H9 (cell line): ENCODE results near the gene OTX1. TPM values are rescaled to one million over a fixed set of nuclear protein-coding genes. Genes with fewer than 3 reads are reported as not detected.

Experiments used
- DNase-seq: peaks from one replicate; pipeline ENCODE4 v3.0.0-alpha.2; 2017
- H2AFZ ChIP-seq: one replicate; pipeline ENCODE4 v1.6.1; 2013; ENCODE audit warnings: mild to moderate bottlenecking, low read length, control low read depth, moderate library complexity
- H2AK5ac ChIP-seq: 2 replicates; pipeline ENCODE4 v1.6.1; 2013; ENCODE audit warnings: low read length, control low read depth, mixed read lengths; ENCODE audit not compliant: insufficient read length
- H2BK120ac ChIP-seq: one replicate; pipeline ENCODE4 v1.6.1; 2013; ENCODE audit warnings: low read depth, mild to moderate bottlenecking, low read length, control low read depth, inconsistent platforms; ENCODE audit not compliant: poor library complexity, severe bottlenecking
- H2BK12ac ChIP-seq: 2 replicates; pipeline ENCODE4 v1.6.1; 2013; ENCODE audit warnings: low read length, control low read depth, mixed read lengths, low read depth; ENCODE audit not compliant: insufficient read length
- H2BK15ac ChIP-seq: 2 replicates; pipeline ENCODE4 v1.6.1; 2013; ENCODE audit warnings: low read depth, low read length, control low read depth
- H2BK20ac ChIP-seq: one replicate; pipeline ENCODE4 v1.6.1; 2013; ENCODE audit warnings: low read depth, mild to moderate bottlenecking, low read length, control low read depth, inconsistent platforms; ENCODE audit not compliant: poor library complexity, severe bottlenecking
- H2BK5ac ChIP-seq: 2 replicates; pipeline ENCODE4 v1.6.1; 2013; ENCODE audit warnings: low read length, control low read depth, mixed read lengths; ENCODE audit not compliant: insufficient read length
- H3K14ac ChIP-seq: 2 replicates; pipeline ENCODE4 v1.6.1; 2013; ENCODE audit warnings: low read length, control low read depth; ENCODE audit not compliant: insufficient read depth
- H3K18ac ChIP-seq: 2 replicates; pipeline ENCODE4 v1.6.1; 2013; ENCODE audit warnings: low read depth, mild to moderate bottlenecking, mixed read lengths, low read length, control low read depth; ENCODE audit not compliant: insufficient read length
- H3K23ac ChIP-seq: 2 replicates; pipeline ENCODE4 v1.6.1; 2013; ENCODE audit warnings: low read length, control low read depth, mixed read lengths, low read depth; ENCODE audit not compliant: insufficient read length
- H3K23me2 ChIP-seq: 2 replicates; pipeline ENCODE4 v1.6.1; 2013; ENCODE audit warnings: low read depth, mild to moderate bottlenecking, mixed read lengths, low read length, control low read depth; ENCODE audit not compliant: insufficient read length, poor library complexity, severe bottlenecking
- H3K27ac ChIP-seq: 2 replicates; pipeline ENCODE4 v1.5.1; 2013; ENCODE audit warnings: low read length, control low read depth, mixed read lengths, low read depth; ENCODE audit not compliant: insufficient read length
- H3K27me3 ChIP-seq: 2 replicates; pipeline ENCODE4 v1.6.1; 2013; ENCODE audit warnings: low read length, control low read depth, inconsistent platforms; ENCODE audit not compliant: insufficient read depth
- H3K4ac ChIP-seq: 2 replicates; pipeline ENCODE4 v1.6.1; 2013; ENCODE audit warnings: low read depth, mild to moderate bottlenecking, control low read depth, inconsistent platforms, low read length, moderate library complexity
- H3K4me1 ChIP-seq: 2 replicates; pipeline ENCODE4 v1.6.1; 2013; ENCODE audit warnings: low read length, control low read depth, inconsistent platforms; ENCODE audit not compliant: insufficient read depth
- H3K4me2 ChIP-seq: 2 replicates; pipeline ENCODE4 v1.6.1; 2013; ENCODE audit warnings: low read length, control low read depth, mixed read lengths; ENCODE audit not compliant: insufficient read length, insufficient read depth
- H3K56ac ChIP-seq: 2 replicates; pipeline ENCODE4 v1.6.1; 2013; ENCODE audit warnings: low read depth, mild to moderate bottlenecking, mixed read lengths, low read length, control low read depth; ENCODE audit not compliant: insufficient read length
- H3K79me1 ChIP-seq: 2 replicates; pipeline ENCODE4 v1.6.1; 2013; ENCODE audit warnings: low read depth, mild to moderate bottlenecking, moderate library complexity, low read length, control low read depth, inconsistent platforms; ENCODE audit not compliant: insufficient read depth, poor library complexity, severe bottlenecking
- H3K79me2 ChIP-seq: 2 replicates; pipeline ENCODE4 v1.6.1; 2013; ENCODE audit warnings: low read length, control low read depth, inconsistent platforms; ENCODE audit not compliant: insufficient read depth
- H3K9ac ChIP-seq: 2 replicates; pipeline ENCODE4 v1.6.1; 2013; ENCODE audit warnings: low read length, control low read depth, mixed read lengths; ENCODE audit not compliant: insufficient read length; ENCODE audit errors: extremely low read depth
- H3K9me3 ChIP-seq: one replicate; pipeline ENCODE4 v1.6.1; 2013; ENCODE audit warnings: low read depth, low read length, inconsistent platforms; ENCODE audit not compliant: control insufficient read depth
- H3T11ph ChIP-seq: one replicate; pipeline ENCODE4 v1.6.1; 2013; ENCODE audit warnings: mild to moderate bottlenecking, low read length, control low read depth, inconsistent platforms
- H4K20me1 ChIP-seq: one replicate; pipeline ENCODE4 v1.6.1; 2013; ENCODE audit not compliant: control insufficient read depth, insufficient read length, insufficient read depth
- H4K5ac ChIP-seq: 2 replicates; pipeline ENCODE4 v1.6.1; 2013; ENCODE audit warnings: low read depth, mild to moderate bottlenecking, mixed read lengths, low read length, control low read depth; ENCODE audit not compliant: insufficient read length
- H4K8ac ChIP-seq: replicated peaks from 2 replicates; pipeline ENCODE4 v1.6.1; 2013; ENCODE audit warnings: low read length, control low read depth, mixed read lengths, low read depth; ENCODE audit not compliant: insufficient read length
- H4K91ac ChIP-seq: 2 replicates; pipeline ENCODE4 v1.6.1; 2013; ENCODE audit warnings: low read depth, mild to moderate bottlenecking, moderate library complexity, mixed read lengths, low read length, control low read depth; ENCODE audit not compliant: insufficient read length
- H3K27ac Mint-ChIP-seq, 3 experiments: 2 replicates in 2 of 3; 3 replicates in 1 of 3; pipeline ENCODE4 v1.8.0; 2020 to 2021; ENCODE audit warnings: mixed read lengths in 3 of 3, mild to moderate bottlenecking in 1 of 3, moderate library complexity in 1 of 3
- H3K27me3 Mint-ChIP-seq: 2 replicates; pipeline ENCODE4 v1.8.0; 2021; ENCODE audit warnings: low read depth, mild to moderate bottlenecking, moderate library complexity, mixed read lengths
- H3K36me3 Mint-ChIP-seq, 3 experiments: 2 replicates in 2 of 3; 3 replicates in 1 of 3; pipeline ENCODE4 v1.8.0; 2020 to 2021; ENCODE audit warnings: low read depth in 3 of 3, mixed read lengths in 3 of 3; ENCODE audit not compliant: insufficient read depth in 1 of 3
- H3K4me1 Mint-ChIP-seq, 2 experiments: 2 replicates each; pipeline ENCODE4 v1.8.0; 2020; ENCODE audit warnings: mixed read lengths in 2 of 2
- H3K4me3 Mint-ChIP-seq, 2 experiments: 2 replicates in 1 of 2; 3 replicates in 1 of 2; pipeline ENCODE4 v1.8.0; 2020 to 2021; ENCODE audit warnings: mild to moderate bottlenecking in 2 of 2, mixed read lengths in 2 of 2, moderate library complexity in 1 of 2
- H3K9me3 Mint-ChIP-seq, 2 experiments: 2 replicates in 1 of 2; 3 replicates in 1 of 2; pipeline ENCODE4 v1.8.0; 2020; ENCODE audit warnings: mild to moderate bottlenecking in 2 of 2, mixed read lengths in 2 of 2, moderate library complexity in 1 of 2
- CTCF ChIP-seq: fragments of 200-600 bp; sonication (generic); conservative IDR thresholded peaks from 3 replicates; pipeline ENCODE4 v1.8.0; 2021; ENCODE audit warnings: antibody characterized with exemption, mild to moderate bottlenecking
- WGBS: extraction: QIAGEN DNeasy Blood & Tissue Kit; methylation state at CpG from one replicate; pipeline ENCODE4 v1.1.7; 2013; ENCODE audit warnings: missing lambda C conversion rate, low lambda C conversion rate, mixed read lengths; ENCODE audit not compliant: insufficient read length; ENCODE audit errors: extremely low coverage; 5-methylcytosine and 5-hydroxymethylcytosine counted together
- total RNA-seq: library from RNA; stranded (reverse); gene quantifications from 2 replicates; pipeline ENCODE4 v1.2.1, GENCODE V29; 2021

OTX1 gene
- total RNA-seq, 1 experiment from 2014 or later: 0.13 TPM

GRCh38 chr2:63058144-63058920 is 7.7 kb downstream of the OTX1 start:
- H3K27ac Mint-ChIP-seq: no peak overlapping the region
- Histone ChIP-seq H3K23me2 (peaks cover 31% of the 10 kb centered on the region), H3K14ac (no peak overlapping the region), H3K27me3 (peaks cover 66% of the 10 kb centered on the region), H2BK120ac (no peak overlapping the region), H3K9me3 (no peaks in the 10 kb centered on the region), H3K79me1 (no peaks in the 10 kb centered on the region), H3K4me1 (peaks cover 10% of the 10 kb centered on the region; the same call in 1 of the 2 replicates), H3K18ac (no peak overlapping the region), H4K91ac (no peak overlapping the region), H3K9ac (no peak overlapping the region), H3K27ac (no peak overlapping the region), H3K79me2 (no peaks in the 10 kb centered on the region), H2BK15ac (no peak overlapping the region), H2AFZ (peak overlapping the region; percentile 42), H4K8ac (no peak overlapping the region), H3K23ac (no peak overlapping the region), H3T11ph (no peak overlapping the region), H4K20me1 (peaks cover 3% of the 10 kb centered on the region), H2AK5ac (no peak overlapping the region), H2BK12ac (no peak overlapping the region), H3K4me2 (peak overlapping the region; percentile 74), H3K56ac (no peak overlapping the region), H4K5ac (no peak overlapping the region), H3K4ac (no peak overlapping the region), H2BK20ac (no peak overlapping the region), H2BK5ac (no peak overlapping the region)
- peaks cover 47 to 55% of the 10 kb centered on the region in 2 experiments for H3K4me1 Mint-ChIP-seq
- no CpG with 5 or more reads among the region's 35 CpGs for WGBS
- H3K36me3 Mint-ChIP-seq: peaks cover 0 to 2% (median 0%) of the 10 kb centered on the region in 3 experiments; a peak in 2 of 7 replicates
- TF ChIP-seq CTCF: no peak
- H3K4me3 Mint-ChIP-seq: peak overlapping the region; percentile 39 to 76
- peaks cover 0 to 9% of the 10 kb centered on the region in 2 experiments; a peak in 1 of 5 replicates for H3K9me3 Mint-ChIP-seq
- DNase-seq: peak; percentile 65
- peaks cover 100% of the 10 kb centered on the region for H3K27me3 Mint-ChIP-seq
